Middle frontal gyrus (tissue), 1 donor: ENCODE data around the gene PFKP.
"Not testable (repeated sequence)": the region's sequence is repeated elsewhere in the genome, so short reads cannot be mapped to it uniquely, and the experiment has no call there.

Source experiments
- DNase-seq: peaks from one replicate; pipeline ENCODE4 v3.0.0-alpha.2; 2015; ENCODE audit warnings: low spot score; ENCODE audit errors: extremely low spot score

PFKP gene

DNA sequence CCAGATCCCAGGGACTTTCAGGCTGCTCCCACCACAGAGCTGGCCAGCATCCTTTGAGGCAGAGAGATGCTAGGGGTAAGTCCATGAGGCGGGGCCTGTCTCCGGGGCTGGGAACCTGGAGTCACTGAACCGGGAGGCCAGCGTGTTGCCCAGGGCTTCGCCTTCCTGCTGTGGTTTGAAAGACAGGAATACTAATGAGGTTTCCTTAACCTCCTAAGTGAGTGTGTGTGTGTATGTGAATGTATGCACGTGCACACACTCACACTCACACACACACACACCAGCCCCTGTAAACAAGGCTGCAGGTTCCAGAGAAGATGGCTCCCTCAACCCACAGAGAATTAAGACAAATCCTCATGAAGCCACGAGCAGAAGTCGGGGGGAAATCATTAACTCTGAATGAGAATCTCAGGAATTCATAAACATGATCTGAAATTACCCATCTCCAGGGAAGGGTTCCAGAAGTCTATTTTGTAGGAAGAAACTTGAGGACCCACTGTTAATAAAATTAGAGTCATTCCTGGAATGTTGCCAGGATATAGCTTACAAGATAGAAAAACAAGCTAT lies 20.3 kb upstream of the PFKP start:
- no peak for DNase-seq

DNA sequence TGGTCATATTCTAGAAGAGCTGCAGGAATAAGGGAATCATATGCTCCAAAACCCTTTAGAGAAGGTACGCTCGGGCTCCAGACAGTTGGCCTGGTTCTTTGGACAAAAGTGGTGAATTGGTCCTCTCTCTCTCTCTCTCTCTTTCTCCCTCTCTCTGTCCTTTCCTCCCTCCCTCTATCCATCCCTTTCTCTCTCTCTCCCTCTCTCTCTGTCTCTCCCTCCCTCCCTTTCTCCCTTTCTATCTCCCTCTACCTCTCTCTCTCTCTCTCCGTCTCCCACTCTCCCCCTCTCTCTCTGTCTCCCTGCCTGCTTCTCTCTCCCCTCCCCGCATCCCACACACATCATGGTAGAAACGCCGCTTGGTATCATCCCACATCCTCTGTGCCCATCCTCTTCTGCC lies 19.8 kb upstream of the PFKP start:
- no peak for DNase-seq

DNA sequence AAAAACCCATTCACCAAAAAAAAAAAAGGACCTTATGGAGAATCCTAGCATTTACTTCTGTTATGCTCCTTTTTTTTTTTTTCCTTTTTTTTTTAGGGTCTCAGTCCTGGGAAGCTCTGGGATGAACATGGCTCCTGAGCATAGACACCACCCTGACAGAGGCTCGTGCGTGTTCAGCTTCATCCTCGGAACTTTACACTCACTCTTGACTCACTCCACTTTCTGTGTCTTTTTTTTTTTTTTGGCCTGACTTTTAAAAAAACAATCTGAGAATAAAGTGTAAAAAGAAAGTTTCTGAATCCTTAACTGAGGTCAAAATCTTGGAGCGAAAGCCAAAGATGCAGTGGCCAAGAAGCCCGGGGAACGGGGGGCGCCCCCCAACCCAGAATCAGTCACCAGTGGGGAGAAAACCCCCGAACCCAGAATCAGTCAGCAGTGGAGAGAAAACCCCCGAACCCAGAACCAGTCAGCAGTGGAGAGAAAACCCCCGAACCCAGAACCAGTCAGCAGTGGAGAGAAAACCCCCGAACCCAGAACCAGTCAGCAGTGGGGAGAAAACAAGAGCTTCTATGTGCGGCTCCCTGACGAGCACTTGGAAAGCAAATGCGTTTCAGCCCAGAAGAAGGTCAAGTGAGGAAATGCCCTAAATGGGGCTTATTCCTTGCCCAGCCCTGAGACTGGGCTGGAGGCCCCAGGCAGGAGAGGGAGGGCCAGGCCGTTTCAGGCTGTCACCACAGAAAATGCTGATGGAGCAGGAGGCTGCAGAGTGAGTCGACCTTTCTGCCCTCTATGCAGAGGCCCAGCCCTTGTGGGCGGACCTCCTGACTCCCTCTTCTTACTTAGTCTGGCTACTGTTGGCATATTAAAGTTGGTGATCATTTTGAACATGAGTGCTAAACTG lies 19.0 kb upstream of the PFKP start:
- DNase-seq, result no peak

DNA sequence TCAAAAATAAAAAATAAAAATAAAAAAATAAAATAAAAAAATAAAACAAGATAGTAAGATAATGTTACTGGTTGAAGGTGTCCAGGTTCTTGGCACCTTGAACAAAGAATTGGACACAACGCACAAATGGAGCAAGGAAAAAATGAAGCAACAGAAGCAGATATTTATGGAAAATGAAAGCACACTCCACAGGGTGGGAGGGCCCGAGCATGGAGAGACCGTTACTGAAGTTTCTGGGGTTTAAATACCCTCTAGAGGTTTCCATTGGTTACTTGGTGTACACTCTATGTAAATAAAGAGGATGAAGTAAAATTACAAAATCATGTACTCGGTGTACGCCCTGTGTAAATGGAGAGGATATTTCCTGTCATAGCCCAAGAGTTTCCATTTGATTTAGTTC lies 15.7 kb upstream of the PFKP start:
- no peak for DNase-seq

GRCh38 chr10:3053155-3053554 lies 14.2 kb upstream of the PFKP start:
- no peak for DNase-seq

DNA sequence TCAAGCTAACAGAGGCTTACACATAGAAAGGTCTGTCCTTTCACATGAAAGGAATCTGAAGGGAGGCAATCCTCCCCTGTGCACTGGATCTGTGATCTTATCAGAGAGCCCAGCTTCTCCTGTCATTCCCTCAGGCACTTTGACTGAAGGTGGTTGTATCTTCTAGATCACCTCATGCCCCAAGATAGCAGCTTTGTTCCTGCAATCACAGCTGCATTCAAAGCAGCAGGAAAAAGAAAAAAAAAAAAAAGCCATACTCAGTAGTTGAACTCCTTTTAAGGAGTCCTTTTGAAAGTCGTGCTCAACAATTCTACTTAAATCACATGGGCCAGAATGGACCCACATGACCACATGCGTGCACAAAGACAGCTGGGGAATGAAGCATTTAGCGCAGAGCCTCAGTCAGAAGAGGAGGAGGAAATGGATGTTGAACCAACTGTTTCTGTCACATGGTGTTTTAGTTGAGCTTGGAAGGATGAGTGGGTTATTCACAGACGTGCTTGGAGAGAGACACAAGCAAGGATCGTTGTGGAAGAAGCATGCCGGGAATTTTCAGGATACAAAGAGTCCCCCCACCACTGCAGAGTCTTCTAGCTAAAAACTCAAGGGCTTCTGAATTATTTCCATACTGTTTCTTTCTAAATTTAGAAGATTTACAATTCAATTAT lies 13.0 kb upstream of the PFKP start:
- peak; percentile 33 for DNase-seq

GRCh38 chr10:3054851-3055199 lies 12.5 kb upstream of the PFKP start:
- DNase-seq, result no peak

DNA sequence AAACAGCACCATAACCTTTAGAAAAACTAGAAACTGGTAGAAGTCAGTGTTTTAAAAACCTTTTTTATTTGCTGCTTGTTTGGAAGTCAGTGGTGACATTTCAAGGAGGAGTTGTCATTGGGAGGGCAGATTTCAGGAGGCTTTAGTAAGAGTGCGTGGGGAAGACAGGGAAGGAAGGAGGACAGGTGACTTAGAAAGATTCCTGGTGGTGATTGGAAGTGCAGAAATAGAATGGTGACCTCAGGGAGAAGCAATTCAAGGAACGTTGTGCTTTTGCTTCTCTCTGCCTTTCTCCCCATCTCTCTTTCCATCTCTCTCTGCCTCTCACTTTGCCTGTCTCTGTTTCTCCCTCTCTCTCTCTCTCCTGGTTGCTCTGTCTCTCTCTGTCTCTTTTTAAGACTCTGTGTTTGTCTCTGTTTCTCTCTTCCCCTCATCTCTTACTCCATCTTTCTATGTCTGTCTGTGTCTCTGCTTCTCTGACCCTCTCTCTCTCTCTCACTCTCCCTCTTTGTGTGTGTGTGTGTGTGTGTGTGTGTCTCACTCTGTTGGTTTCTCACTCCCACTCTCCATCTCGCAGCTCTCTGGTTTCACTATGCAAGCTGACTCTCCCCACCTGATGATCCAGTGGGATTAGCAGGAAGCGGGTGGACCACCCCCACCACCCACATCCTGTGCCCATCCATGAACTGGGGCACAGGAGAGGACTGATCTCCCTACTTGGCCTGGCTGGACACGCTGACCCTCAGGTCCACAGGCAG lies 10.9 kb upstream of the PFKP start:
- no peak for DNase-seq

DNA sequence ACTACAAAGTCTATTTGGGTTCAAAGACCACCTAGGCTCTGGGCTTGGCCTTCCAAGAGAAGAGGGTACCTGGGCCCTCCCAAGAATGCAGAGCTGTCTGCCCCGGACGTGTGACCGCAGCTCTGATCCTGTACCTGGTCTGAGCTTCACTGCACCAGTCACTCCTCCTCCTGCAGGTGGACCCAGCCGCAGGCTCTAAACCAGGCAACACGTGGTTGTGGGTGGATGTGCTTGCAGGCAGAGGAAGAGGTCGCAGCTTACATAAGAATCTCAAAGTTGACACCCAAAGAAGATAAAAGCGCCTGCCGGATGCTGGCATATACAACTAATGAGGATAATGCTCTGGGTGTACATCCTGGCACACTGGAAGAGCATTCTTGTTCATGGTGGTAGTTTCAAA lies 9.4 kb upstream of the PFKP start:
- no peak for DNase-seq

DNA sequence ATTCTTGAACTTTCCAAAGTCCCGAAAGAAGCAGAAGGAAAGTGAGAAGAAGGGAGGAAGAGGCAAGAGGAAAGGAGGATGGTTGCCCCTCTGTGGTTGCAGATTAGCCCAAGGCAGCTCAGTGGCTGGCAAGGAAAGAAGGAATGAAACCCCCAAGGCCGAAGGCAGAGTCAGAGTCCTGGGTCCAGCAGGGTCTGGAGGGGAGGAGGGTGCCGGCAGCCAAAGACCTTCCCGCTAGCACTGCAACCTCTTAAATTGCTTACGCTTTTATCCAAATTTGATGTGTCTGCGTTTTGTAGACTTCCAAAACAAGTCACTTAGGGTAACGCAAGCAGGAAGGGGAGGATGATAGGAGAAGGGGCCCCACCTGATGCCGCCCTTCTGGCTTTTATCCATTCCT lies 7.4 kb upstream of the PFKP start:
- DNase-seq, result no peak

GRCh38 chr10:3060481-3060889 lies 6.9 kb upstream of the PFKP start:
- DNase-seq, result no peak

GRCh38 chr10:3061323-3061898 lies 5.9 kb upstream of the PFKP start:
- not testable (repeated sequence) for DNase-seq

GRCh38 chr10:3062502-3063186 lies 4.7 kb upstream of the PFKP start:
- DNase-seq, result no peak

- DNase-seq, result no peak
These were observed 2.9 kb upstream of the PFKP start for GRCh38 chr10:3064423-3064822.

DNA sequence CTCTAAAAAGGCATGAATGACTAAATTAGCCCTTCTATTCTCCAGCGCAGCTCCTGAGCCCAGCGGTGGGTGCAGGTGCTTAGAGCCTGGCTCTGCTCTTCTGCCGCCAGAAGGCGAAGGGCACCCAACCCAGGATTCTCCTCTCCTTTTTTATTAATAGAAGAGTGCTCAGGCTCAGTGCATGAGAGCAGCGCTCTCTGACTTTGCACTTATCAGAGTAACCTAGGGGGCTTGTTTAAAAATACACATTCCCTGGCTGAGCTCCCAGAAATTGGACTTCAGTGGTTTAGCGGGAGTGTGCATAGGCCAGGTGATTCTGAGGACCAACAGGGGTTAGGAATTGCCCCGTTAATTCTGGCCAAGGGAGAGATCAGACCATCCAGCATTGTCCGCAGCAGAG lies 1.7 kb upstream of the PFKP start:
- DNase-seq, result no peak

- DNase-seq, result no peak
These were observed 831 bp upstream of the PFKP start for GRCh38 chr10:3066317-3067117.

GRCh38 chr10:3067859-3068179 lies 471 bp downstream of the PFKP start:
- no peak for DNase-seq

- DNase-seq, result no peak
These were observed 1.0 kb downstream of the PFKP start for GRCh38 chr10:3068201-3068967.

- no peak for DNase-seq
These were observed 1.8 kb downstream of the PFKP start for GRCh38 chr10:3068968-3069737.
